GM12801 (cell line): ENCODE data around the gene GGPS1.

Experiments used
- CTCF ChIP-seq: IDR thresholded peaks from one replicate; pipeline ENCODE4 v1.5.1; 2011; ENCODE audit warnings: control low read depth; ENCODE audit not compliant: insufficient read length; ENCODE audit errors: extremely low read depth

The GGPS1 gene

GRCh38 chr1:235297579-235297978 is 30.8 kb upstream of the GGPS1 start:
- no peak for TF ChIP-seq CTCF

- TF ChIP-seq CTCF = no peak
These were observed 29.6 kb upstream of the GGPS1 start for GRCh38 chr1:235298758-235299157.

- TF ChIP-seq CTCF = no peak
These were observed 29.1 kb upstream of the GGPS1 start for GRCh38 chr1:235299169-235299858.

GRCh38 chr1:235302143-235302542 is 26.2 kb upstream of the GGPS1 start:
- no peak for TF ChIP-seq CTCF

- no peak for TF ChIP-seq CTCF
These were observed 23.6 kb upstream of the GGPS1 start for GRCh38 chr1:235304549-235305451.

GRCh38 chr1:235307158-235308124 is 20.9 kb upstream of the GGPS1 start:
- no peak for TF ChIP-seq CTCF

GRCh38 chr1:235313262-235313661 is 15.1 kb upstream of the GGPS1 start:
- no peak for TF ChIP-seq CTCF
